CD8-positive, alpha-beta memory T cell (primary cell): Measurements from ENCODE around the gene GDAP1L1. TPM values are rescaled to one million over a fixed set of nuclear protein-coding genes. Genes with fewer than 3 reads are reported as not detected.

Experiments
- CTCF ChIA-PET: fragments of 350-600 bp; sonication (Branson Sonifier 250); formaldehyde crosslinking; loops from one replicate; lab custom pipeline; 2021; ENCODE audit warnings: antibody characterized with exemption; lab: Charles Lee
- POLR2A ChIA-PET: fragments of 350-600 bp; sonication (Branson Sonifier 250); formaldehyde crosslinking; loops from one replicate; lab custom pipeline; 2021; ENCODE audit warnings: antibody characterized with exemption; lab: Charles Lee
- DNase-seq, 5 donors: peaks; one replicate each; pipeline versions ENCODE4 v3.0.0 to v3.0.0-alpha.2; 2020 to 2022; ENCODE audit warnings: mixed read lengths in 1 of 5
- H3K27ac ChIP-seq: one replicate; pipeline ENCODE4 v1.7.0; 2013; ENCODE audit warnings: low read depth, mild to moderate bottlenecking, low read length, moderate library complexity
- H3K27me3 ChIP-seq: 2 replicates; pipeline ENCODE4 v1.7.0; 2013; ENCODE audit warnings: low read length, mild to moderate bottlenecking; ENCODE audit not compliant: insufficient read depth, poor library complexity, severe bottlenecking
- H3K36me3 ChIP-seq: 2 replicates; pipeline ENCODE4 v1.7.0; 2013; ENCODE audit warnings: mild to moderate bottlenecking, low read length, moderate library complexity; ENCODE audit not compliant: insufficient read depth
- H3K4me1 ChIP-seq: 2 replicates; pipeline ENCODE4 v1.7.0; 2013; ENCODE audit warnings: mild to moderate bottlenecking, low read length, moderate library complexity; ENCODE audit not compliant: insufficient read depth
- H3K4me3 ChIP-seq: 2 replicates; pipeline ENCODE4 v1.7.0; 2013; ENCODE audit warnings: mild to moderate bottlenecking, low read length
- H3K9me3 ChIP-seq: 2 replicates; pipeline ENCODE4 v1.7.0; 2013; ENCODE audit warnings: mild to moderate bottlenecking, low read length
- H3K27ac Mint-ChIP-seq, 8 donors: one replicate each; pipeline ENCODE4 v1.8.0; 2020 to 2021; ENCODE audit warnings: mixed read lengths in 8 of 8, mild to moderate bottlenecking in 6 of 8, inconsistent platforms in 3 of 8, moderate library complexity in 3 of 8
- H3K27me3 Mint-ChIP-seq, 2 donors: one replicate each; pipeline ENCODE4 v1.8.0; 2020 to 2021; ENCODE audit warnings: mixed read lengths in 2 of 2, mild to moderate bottlenecking in 1 of 2, moderate library complexity in 1 of 2
- H3K36me3 Mint-ChIP-seq, 3 donors: one replicate each; pipeline ENCODE4 v1.8.0; 2020 to 2021; ENCODE audit warnings: mixed read lengths in 3 of 3, inconsistent platforms in 1 of 3, mild to moderate bottlenecking in 1 of 3
- H3K4me1 Mint-ChIP-seq, 3 donors: one replicate each; pipeline ENCODE4 v1.8.0; 2020 to 2021; ENCODE audit warnings: mixed read lengths in 3 of 3, inconsistent platforms in 1 of 3, mild to moderate bottlenecking in 1 of 3
- H3K4me3 Mint-ChIP-seq, 7 donors: one replicate each; pipeline ENCODE4 v1.8.0; 2020 to 2021; ENCODE audit warnings: mixed read lengths in 7 of 7, mild to moderate bottlenecking in 6 of 7, moderate library complexity in 4 of 7, inconsistent platforms in 2 of 7
- H3K9me3 Mint-ChIP-seq, 5 donors: one replicate each; pipeline ENCODE4 v1.8.0; 2020 to 2022; ENCODE audit warnings: mixed read lengths in 5 of 5, mild to moderate bottlenecking in 3 of 5, moderate library complexity in 2 of 5, inconsistent platforms in 1 of 5
- polyA plus RNA-seq: library from polyadenylated mRNA; unstranded; fragments of 300-500 nt; fragmentation: Illumina TruSeq; gene quantifications from one replicate; pipeline ENCODE4 v1.2.3, GENCODE V29; 2021
- total RNA-seq, 2 experiments: library from RNA; stranded (reverse); gene quantifications; one replicate each; pipeline ENCODE4 v1.2.3, GENCODE V29; 2021

GDAP1L1 gene
- total and polyA plus RNA-seq, 3 experiments from 2014 or later = not detected

- Mint-ChIP-seq H3K27me3 (no peaks in the 10 kb centered on the region), H3K4me3 (no peak overlapping the region), H3K36me3 (peaks cover 0 to 2% (median 0%) of the 10 kb centered on the region in 3 donors), H3K27ac (no peak overlapping the region), H3K4me1 (no peaks in the 10 kb centered on the region), H3K9me3 (no peaks in the 10 kb centered on the region)
- DNase-seq = no peak
- Histone ChIP-seq H3K9me3 (no peaks in the 10 kb centered on the region), H3K4me3 (no peak overlapping the region), H3K27ac (no peak overlapping the region), H3K27me3 (no peaks in the 10 kb centered on the region), H3K36me3 (no peaks in the 10 kb centered on the region), H3K4me1 (no peaks in the 10 kb centered on the region)
- ChIA-PET POLR2A (no interaction called here), CTCF (no interaction called here)
Measured at GRCh38 chr20:44258226-44258890, 11.2 kb downstream of the GDAP1L1 start.

GRCh38 chr20:44264287-44264686 is 17.2 kb downstream of the GDAP1L1 start:
- H3K27me3 Mint-ChIP-seq = peaks cover 0 to 1% of the 10 kb centered on the region in 2 donors
- H3K4me3 Mint-ChIP-seq = no peak overlapping the region
- CTCF ChIA-PET = no interaction called here
- no peak for DNase-seq
- Histone ChIP-seq H3K4me3 (no peak overlapping the region), H3K9me3 (no peaks in the 10 kb centered on the region), H3K27me3 (no peaks in the 10 kb centered on the region), H3K4me1 (no peaks in the 10 kb centered on the region), H3K27ac (no peak overlapping the region), H3K36me3 (no peaks in the 10 kb centered on the region)
- peaks cover 0 to 2% (median 0%) of the 10 kb centered on the region in 5 donors for H3K9me3 Mint-ChIP-seq
- no peak overlapping the region for H3K27ac Mint-ChIP-seq
- no peaks in the 10 kb centered on the region for H3K4me1 Mint-ChIP-seq
- peaks cover 0 to 2% (median 2%) of the 10 kb centered on the region in 3 donors for H3K36me3 Mint-ChIP-seq
- POLR2A ChIA-PET = no interaction called here

GRCh38 chr20:44268802-44269201 is 21.7 kb downstream of the GDAP1L1 start:
- H3K27ac ChIP-seq = no peak overlapping the region
- DNase-seq = no peak
- peaks cover 0 to 2% (median 0%) of the 10 kb centered on the region in 5 donors for H3K9me3 Mint-ChIP-seq

GRCh38 chr20:44271915-44272663 is 25.0 kb downstream of the GDAP1L1 start:
- Mint-ChIP-seq H3K9me3 (no peaks in the 10 kb centered on the region), H3K4me1 (no peaks in the 10 kb centered on the region), H3K4me3 (no peak overlapping the region), H3K36me3 (peaks cover 1 to 6% (median 5%) of the 10 kb centered on the region in 3 donors), H3K27ac (no peak overlapping the region), H3K27me3 (no peaks in the 10 kb centered on the region)
- H3K27ac ChIP-seq = no peak overlapping the region
- no peak overlapping the region for H3K4me3 ChIP-seq
- no peaks in the 10 kb centered on the region for H3K36me3 ChIP-seq
- peak in 1 of 5 donors; percentile 16 for DNase-seq
- POLR2A ChIA-PET = no interaction called here
- CTCF ChIA-PET = interaction anchor here (1.0 to 1.5 kb wide), 4 partner anchors 12 to 57 kb away, joined by 3 read pairs; no protein-coding TSS in a partner anchor
- no peaks in the 10 kb centered on the region for H3K9me3 ChIP-seq
- no peaks in the 10 kb centered on the region for H3K27me3 ChIP-seq
- H3K4me1 ChIP-seq = no peaks in the 10 kb centered on the region

More at GRCh38 chr20:44268802-44269201, 21.7 kb downstream of the GDAP1L1 start:
- Histone ChIP-seq H3K4me1 (no peaks in the 10 kb centered on the region), H3K27me3 (no peaks in the 10 kb centered on the region), H3K36me3 (no peaks in the 10 kb centered on the region), H3K9me3 (no peaks in the 10 kb centered on the region), H3K4me3 (no peak overlapping the region)
- ChIA-PET POLR2A (no interaction called here), CTCF (interaction anchor here (2.1 kb wide), 1 partner anchor 52 kb away, joined by 10 read pairs; no protein-coding TSS in a partner anchor)
- H3K4me1 Mint-ChIP-seq = no peaks in the 10 kb centered on the region
- H3K27me3 Mint-ChIP-seq = peaks cover 0 to 1% of the 10 kb centered on the region in 2 donors
- no peak overlapping the region for H3K4me3 Mint-ChIP-seq
- H3K36me3 Mint-ChIP-seq = peaks cover 1 to 6% (median 5%) of the 10 kb centered on the region in 3 donors
- H3K27ac Mint-ChIP-seq = no peak overlapping the region

GRCh38 chr20:44273231-44274215 is 26.4 kb downstream of the GDAP1L1 start:
- H3K4me3 ChIP-seq = no peak overlapping the region
- Mint-ChIP-seq H3K36me3 (peaks cover 4 to 9% (median 6%) of the 10 kb centered on the region in 3 donors), H3K4me3 (no peak overlapping the region), H3K9me3 (no peaks in the 10 kb centered on the region), H3K27me3 (no peaks in the 10 kb centered on the region), H3K27ac (no peak overlapping the region), H3K4me1 (no peaks in the 10 kb centered on the region)
- no peaks in the 10 kb centered on the region for H3K9me3 ChIP-seq
- ChIA-PET CTCF (interaction anchor here (1.0 to 1.5 kb wide), 4 partner anchors 11 to 58 kb away, joined by 3 read pairs; no protein-coding TSS in a partner anchor), POLR2A (no interaction called here)
- no peaks in the 10 kb centered on the region for H3K27me3 ChIP-seq
- H3K4me1 ChIP-seq = no peaks in the 10 kb centered on the region
- H3K36me3 ChIP-seq = no peaks in the 10 kb centered on the region
- no peak for DNase-seq
- no peak overlapping the region for H3K27ac ChIP-seq

- Mint-ChIP-seq H3K4me3 (no peak overlapping the region), H3K27ac (no peak overlapping the region), H3K9me3 (no peaks in the 10 kb centered on the region), H3K36me3 (peaks cover 3 to 13% (median 4%) of the 10 kb centered on the region in 3 donors), H3K27me3 (peaks cover 0 to 1% of the 10 kb centered on the region in 2 donors), H3K4me1 (no peaks in the 10 kb centered on the region)
- no peak overlapping the region for H3K4me3 ChIP-seq
- no peaks in the 10 kb centered on the region for H3K9me3 ChIP-seq
- H3K27me3 ChIP-seq = no peaks in the 10 kb centered on the region
- no peaks in the 10 kb centered on the region for H3K4me1 ChIP-seq
- no peak overlapping the region for H3K27ac ChIP-seq
- ChIA-PET CTCF (interaction anchor here (0.7 kb wide), 1 partner anchor 37 kb away, joined by 4 read pairs; the partner anchor contains the start of gene FITM2), POLR2A (no interaction called here)
- no peak for DNase-seq
- H3K36me3 ChIP-seq = no peaks in the 10 kb centered on the region
Measured at GRCh38 chr20:44274303-44275017, 27.4 kb downstream of the GDAP1L1 start.

- CTCF ChIA-PET = no interaction called here
Measured at GRCh38 chr20:44279228-44279627, 32.1 kb downstream of the GDAP1L1 start.

More at GRCh38 chr20:44279228-44279627, 32.1 kb downstream of the GDAP1L1 start:
- H3K27ac ChIP-seq = no peak overlapping the region
- H3K36me3 Mint-ChIP-seq = peaks cover 0 to 8% (median 4%) of the 10 kb centered on the region in 3 donors
- H3K27me3 Mint-ChIP-seq = peaks cover 0 to 1% of the 10 kb centered on the region in 2 donors
- H3K4me3 ChIP-seq = no peak overlapping the region
- H3K4me1 Mint-ChIP-seq = no peaks in the 10 kb centered on the region
- no peaks in the 10 kb centered on the region for H3K4me1 ChIP-seq
- no peaks in the 10 kb centered on the region for H3K9me3 ChIP-seq
- H3K27ac Mint-ChIP-seq = no peak overlapping the region
- POLR2A ChIA-PET = no interaction called here
- H3K9me3 Mint-ChIP-seq = no peaks in the 10 kb centered on the region
- no peaks in the 10 kb centered on the region for H3K27me3 ChIP-seq
- H3K36me3 ChIP-seq = no peaks in the 10 kb centered on the region
- no peak for DNase-seq
- H3K4me3 Mint-ChIP-seq = no peak overlapping the region
